IMR-90 (cell line): Measurements from ENCODE around the gene PYCR2. TPM values are rescaled to one million over a fixed set of nuclear protein-coding genes. Genes with fewer than 3 reads are reported as not detected.

ENCODE experiments used
- ATAC-seq: fragments of 200-7000 bp; cut with Tn5 transposase; 2 replicates; pipeline ENCODE4 v1.9.1; 2020; ENCODE audit warnings: low read depth, mild to moderate bottlenecking, moderate library complexity
- BruUV-seq: library from RNA; stranded (reverse); fragments of 400-500 nt; replicated peaks from 2 replicates; lab custom pipeline; 2021; lab: Mats Ljungman, UMichigan
- CTCF ChIA-PET: fragments of 300-600 bp; formaldehyde crosslinking; extraction: SDS; loops from one replicate; lab custom pipeline; 2021; ENCODE audit warnings: antibody characterized with exemption; lab: Yijun Ruan, JAX
- POLR2A ChIA-PET: fragments of 300-600 bp; sonication (Branson Sonifier 250); formaldehyde crosslinking; loops from one replicate; lab custom pipeline; 2022; ENCODE audit warnings: antibody characterized with exemption; ENCODE audit not compliant: unreplicated experiment; lab: Charles Lee
- DNase-seq: peaks from one replicate; pipeline ENCODE4 v3.0.0; 2013
- H2AFZ ChIP-seq: replicated peaks from 2 replicates; pipeline ENCODE3; 2013; ENCODE audit warnings: low read length, mild to moderate bottlenecking; ENCODE audit not compliant: poor library complexity
- H2AK5ac ChIP-seq: 2 replicates; pipeline ENCODE4 v1.6.1; 2013; ENCODE audit warnings: low read depth, low read length, inconsistent platforms
- H2AK9ac ChIP-seq: replicated peaks from 2 replicates; pipeline ENCODE3; 2013; ENCODE audit warnings: mild to moderate bottlenecking, low read depth, low read length, moderate library complexity; ENCODE audit not compliant: poor library complexity
- H2BK120ac ChIP-seq: 2 replicates; pipeline ENCODE4 v1.6.1; 2013; ENCODE audit warnings: low read depth, low read length, inconsistent platforms
- H2BK15ac ChIP-seq: 3 replicates; pipeline ENCODE4 v1.6.1; 2013; ENCODE audit warnings: low read depth, low read length, inconsistent platforms
- H2BK20ac ChIP-seq: 2 replicates; pipeline ENCODE4 v1.6.1; 2013; ENCODE audit warnings: low read depth, mild to moderate bottlenecking, inconsistent platforms, low read length, moderate library complexity
- H2BK5ac ChIP-seq: 2 replicates; pipeline ENCODE4 v1.6.1; 2013; ENCODE audit warnings: mild to moderate bottlenecking, low read depth, low read length, inconsistent platforms; ENCODE audit not compliant: poor library complexity, severe bottlenecking
- H3K14ac ChIP-seq: replicated peaks from 2 replicates; pipeline ENCODE4 v1.6.1; 2013; ENCODE audit warnings: low read depth, low read length, inconsistent platforms
- H3K18ac ChIP-seq: 2 replicates; pipeline ENCODE4 v1.6.1; 2013; ENCODE audit warnings: low read depth, low read length, control low read depth
- H3K23ac ChIP-seq: 2 replicates; pipeline ENCODE4 v1.6.1; 2013; ENCODE audit warnings: low read depth, low read length, inconsistent platforms
- H3K27ac ChIP-seq: 2 replicates; pipeline ENCODE4 v1.5.1; 2013; ENCODE audit warnings: mild to moderate bottlenecking, control low read depth, low read length; ENCODE audit not compliant: insufficient read depth
- H3K27me3 ChIP-seq: 2 replicates; pipeline ENCODE4 v1.6.1; 2013; ENCODE audit warnings: low read length; ENCODE audit not compliant: control insufficient read depth, insufficient read depth
- H3K36me3 ChIP-seq: 2 replicates; pipeline ENCODE4 v1.6.1; 2013; ENCODE audit warnings: low read length, mixed read lengths; ENCODE audit not compliant: control insufficient read depth, insufficient read depth
- H3K4ac ChIP-seq: 2 replicates; pipeline ENCODE4 v1.6.1; 2013; ENCODE audit warnings: low read depth, low read length, inconsistent platforms
- H3K4me1 ChIP-seq: 2 replicates; pipeline ENCODE4 v1.6.1; 2013; ENCODE audit warnings: low read length, mixed read lengths; ENCODE audit not compliant: control insufficient read depth, insufficient read depth
- H3K4me2 ChIP-seq: 2 replicates; pipeline ENCODE4 v1.6.1; 2013; ENCODE audit warnings: low read depth, mild to moderate bottlenecking, control low read depth, low read length, moderate library complexity
- H3K4me3 ChIP-seq: 2 replicates; pipeline ENCODE4 v1.5.1; 2013; ENCODE audit warnings: low read depth, mild to moderate bottlenecking, control low read depth, low read length, moderate library complexity; ENCODE audit not compliant: insufficient read depth
- H3K56ac ChIP-seq: 2 replicates; pipeline ENCODE4 v1.6.1; 2013; ENCODE audit warnings: low read length, inconsistent platforms; ENCODE audit not compliant: insufficient read depth; ENCODE audit errors: extremely low read depth
- H3K79me1 ChIP-seq, 2 experiments: 2 replicates each; pipeline ENCODE4 v1.6.1; 2013; ENCODE audit warnings: low read length in 2 of 2, inconsistent platforms in 1 of 2, low read depth in 1 of 2
- H3K9ac ChIP-seq: 2 replicates; pipeline ENCODE4 v1.6.1; 2013; ENCODE audit warnings: low read depth, low read length, control low read depth
- H3K9me1 ChIP-seq: 2 replicates; pipeline ENCODE4 v1.6.1; 2013; ENCODE audit warnings: low read length, inconsistent platforms; ENCODE audit not compliant: insufficient read depth
- H3K9me3 ChIP-seq: 2 replicates; pipeline ENCODE4 v1.6.1; 2013; ENCODE audit warnings: low read length; ENCODE audit not compliant: control insufficient read depth, insufficient read depth
- H4K20me1 ChIP-seq: 2 replicates; pipeline ENCODE4 v1.6.1; 2013; ENCODE audit warnings: low read length, inconsistent platforms; ENCODE audit not compliant: insufficient read depth
- H4K5ac ChIP-seq: 2 replicates; pipeline ENCODE4 v1.6.1; 2013; ENCODE audit warnings: mild to moderate bottlenecking, low read depth, low read length, control low read depth
- H4K8ac ChIP-seq, 2 experiments: 2 replicates each; pipeline ENCODE4 v1.6.1; 2013; ENCODE audit warnings: low read depth in 2 of 2, low read length in 2 of 2, control low read depth in 1 of 2, inconsistent platforms in 1 of 2
- H4K91ac ChIP-seq: 2 replicates; pipeline ENCODE4 v1.6.1; 2013; ENCODE audit warnings: low read depth, low read length, inconsistent platforms; ENCODE audit not compliant: insufficient read depth
- BHLHE40 ChIP-seq: fragments of 150-350 bp; IDR thresholded peaks from 2 replicates; pipeline ENCODE4 v1.6.1; 2016; ENCODE audit warnings: mild to moderate bottlenecking, low read depth, low read length
- CEBPB ChIP-seq: IDR thresholded peaks from 2 replicates; pipeline ENCODE4 v1.6.1; 2012; ENCODE audit warnings: low read depth, low read length, improper control_type of control experiment
- FOS ChIP-seq: fragments of 150-350 bp; IDR thresholded peaks from 2 replicates; pipeline ENCODE4 v1.6.1; 2016; ENCODE audit warnings: low read depth, low read length
- RFX5 ChIP-seq: IDR thresholded peaks from 2 replicates; pipeline ENCODE4 v1.8.0; 2012; ENCODE audit warnings: low read depth, mild to moderate bottlenecking, low read length, moderate library complexity
- SMC3 ChIP-seq: fragments of 150-350 bp; IDR thresholded peaks from 2 replicates; pipeline ENCODE4 v1.6.1; 2016; ENCODE audit warnings: low read depth, mild to moderate bottlenecking, antibody characterized with exemption, low read length, moderate library complexity
- WGBS, 2 experiments: methylation state at CpG; one replicate each; pipeline versions ENCODE4 v1.1.5 to v1.1.7; 2013; ENCODE audit warnings: missing lambda C conversion rate in 2 of 2; ENCODE audit not compliant: insufficient read length in 1 of 2; ENCODE audit errors: extremely low coverage in 2 of 2; 5-methylcytosine and 5-hydroxymethylcytosine counted together
- dilution Hi-C: fragments of 300-500 bp; cut with HindIII; formaldehyde crosslinking; loops from one replicate; pipeline ENCODE4 v1.14.3; 2018; ENCODE audit warnings: low sequenced_read_pairs; ENCODE audit not compliant: unreplicated experiment
- in situ Hi-C: fragments of 300-500 bp; cut with MboI; formaldehyde crosslinking; loops from 3 replicates; pipeline ENCODE4 v1.14.3; 2019; ENCODE audit warnings: low sequenced_read_pairs, inconsistent platforms, mixed read lengths
- intact Hi-C: fragments of 100-400 bp; cut with micrococcal nuclease; formaldehyde crosslinking; loops from 2 replicates; pipeline ENCODE4 v1.10.0; 2022
- polyA plus RNA-seq, 3 experiments: library from polyadenylated mRNA; depleted of rRNA; stranded (reverse); fragments of >200 nt; gene quantifications; 2 replicates each; pipeline ENCODE4 v1.2.3, GENCODE V29; 2012; ENCODE audit warnings: low replicate concordance in 1 of 3
- total RNA-seq: library from RNA; depleted of rRNA; stranded (reverse); fragments of >200 nt; gene quantifications from 2 replicates; pipeline ENCODE4 v1.2.3, GENCODE V29; 2012

Gene PYCR2
- total and polyA plus RNA-seq, 2 of the 4 experiments (the other 2 are of a cell fraction): 34.4 to 68.1 TPM

- no peak for TF ChIP-seq FOS
Observed at GRCh38 chr1:225897595-225898514, 26.2 kb downstream of the PYCR2 start (continued).

GRCh38 chr1:225896937-225897549 is 27.0 kb downstream of the PYCR2 start:
- no peak overlapping the region for H2AK9ac ChIP-seq
- no peak overlapping the region for H2BK5ac ChIP-seq
- no TSS peak for BruUV-seq
- H3K9me1 ChIP-seq: peaks cover 3% of the 10 kb centered on the region; the same call in 1 of the 2 replicates
- ChIA-PET CTCF (interaction anchor here (0.5 kb wide), 1 partner anchor 372 kb away, joined by 3 read pairs; no protein-coding TSS in a partner anchor), POLR2A (no interaction called here)
- no peaks in the 10 kb centered on the region for H4K20me1 ChIP-seq
- H2BK15ac ChIP-seq: no peak overlapping the region
- ATAC-seq: peak; percentile 44
- DNase-seq: peak; percentile 34
- no peak for TF ChIP-seq RFX5
- TF ChIP-seq FOS: no peak
- no peak for TF ChIP-seq CEBPB
- TF ChIP-seq SMC3: no peak
- TF ChIP-seq BHLHE40: 0 out of 2 replicates have a peak, but pooled peaks have one; percentile 40
- H2BK120ac ChIP-seq: no peak overlapping the region
- in situ Hi-C loops (no loop called here), dilution Hi-C loops (no loop called here), intact Hi-C loops (no loop called here)
- no peak overlapping the region for H3K18ac ChIP-seq
- WGBS, 2 experiments: 56% methylated on average over 3 of the region's 7 CpGs; no CpG with 5 or more reads in 1 of the 2 experiments
- H4K8ac ChIP-seq: no peak overlapping the region
- H2BK20ac ChIP-seq: no peak overlapping the region
- peaks cover 4% of the 10 kb centered on the region for H3K4me1 ChIP-seq
- no peak overlapping the region for H4K91ac ChIP-seq
- no peaks in the 10 kb centered on the region for H3K79me1 ChIP-seq
- H3K14ac ChIP-seq: no peak overlapping the region; the same call in 1 of the 2 replicates
- no peak overlapping the region for H3K56ac ChIP-seq
- no peak overlapping the region for H3K23ac ChIP-seq
- peak overlapping the region; percentile 53 for H2AFZ ChIP-seq
- H2AK5ac ChIP-seq: peak overlapping the region; percentile 9; the same call in 1 of the 2 replicates
- H3K36me3 ChIP-seq: no peaks in the 10 kb centered on the region
- H3K27ac ChIP-seq: no peak overlapping the region
- H3K27me3 ChIP-seq: no peaks in the 10 kb centered on the region
- no peak overlapping the region for H3K4me2 ChIP-seq
- H3K9ac ChIP-seq: no peak overlapping the region
- no peaks in the 10 kb centered on the region for H3K9me3 ChIP-seq
- H3K4ac ChIP-seq: no peak overlapping the region
- H3K4me3 ChIP-seq: no peak overlapping the region
- H4K5ac ChIP-seq: no peak overlapping the region
